Ureter (tissue), 1 donor: ENCODE data around the gene DVL2. TPM values are rescaled to one million over a fixed set of nuclear protein-coding genes. Genes with fewer than 3 reads are reported as not detected.

Experiments used
- DNase-seq: peaks from one replicate; pipeline ENCODE4 v3.0.0-alpha.2; 2020; ENCODE audit warnings: low spot score
- total RNA-seq: library from RNA; stranded (reverse); gene quantifications from one replicate; pipeline ENCODE4 v1.2.4, GENCODE V29; 2023
- donor health status: DM: yes; HTN: yes; CAD: no.

The DVL2 gene
- 38.4 TPM for total RNA-seq

GRCh38 chr17:7234083-7234951 lies at the start of gene DVL2:
Gene DVL2 (minus strand): TSS chr17:7234517. CDS start chr17:7234262, 255 bp downstream.
- peak; percentile 98 for DNase-seq

- no peak for DNase-seq
Measured at GRCh38 chr17:7283471-7284216, 49.3 kb upstream of the DVL2 start.

GRCh38 chr17:7282752-7283321 lies 48.5 kb upstream of the DVL2 start:
- DNase-seq, result no peak

GRCh38 chr17:7281953-7282751 lies 47.8 kb upstream of the DVL2 start:
- DNase-seq, result peak; percentile 68

- DNase-seq, result peak; percentile 96
Measured at GRCh38 chr17:7281074-7281952, 47.0 kb upstream of the DVL2 start, which contains the start of gene SLC2A4. Gene SLC2A4 (plus strand): TSS chr17:7281718. CDS start chr17:7281935, 217 bp downstream.

GRCh38 chr17:7280519-7281073 lies 46.3 kb upstream of the DVL2 start:
- DNase-seq, result peak; percentile 90

- DNase-seq, result no peak
Measured at GRCh38 chr17:7279448-7279847, 45.1 kb upstream of the DVL2 start.

- no peak for DNase-seq
Measured at GRCh38 chr17:7266784-7267183, 32.5 kb upstream of the DVL2 start.

- no peak for DNase-seq
Measured at GRCh38 chr17:7263801-7264078, 29.4 kb upstream of the DVL2 start.

- DNase-seq, result peak; percentile 90
Measured at GRCh38 chr17:7262935-7263800, 28.9 kb upstream of the DVL2 start.

GRCh38 chr17:7262192-7262934 lies 28.0 kb upstream of the DVL2 start, which contains the start of gene CLDN7:
Gene CLDN7 (minus strand): TSS chr17:7262478. CDS start chr17:7262043, 435 bp downstream.
- peak; percentile 92 for DNase-seq

- no peak for DNase-seq
Measured at GRCh38 chr17:7261379-7262191, 27.3 kb upstream of the DVL2 start.

GRCh38 chr17:7260651-7261378 lies 26.5 kb upstream of the DVL2 start:
- DNase-seq, result no peak

GRCh38 chr17:7260151-7260550 lies 25.8 kb upstream of the DVL2 start:
- DNase-seq, result no peak

GRCh38 chr17:7259555-7259889 lies 25.2 kb upstream of the DVL2 start:
- DNase-seq, result no peak

GRCh38 chr17:7258731-7259554 lies 24.6 kb upstream of the DVL2 start:
- DNase-seq, result no peak
